GM12878 (cell line): ENCODE data around the gene UBE2D1. TPM values are rescaled to one million over a fixed set of nuclear protein-coding genes. Genes with fewer than 3 reads are reported as not detected.
A peak's percentile ranks its signal among the peaks of the same experiment; 100 is the strongest.

Experiments
- BACH1 ChIP-seq: fragments of 450-650 bp; IDR thresholded peaks from 2 replicates; pipeline ENCODE4 v1.6.1; 2017; ENCODE audit warnings: mild to moderate bottlenecking, borderline replicate concordance
- BCLAF1 ChIP-seq: fragments of 450-650 bp; IDR thresholded peaks from 2 replicates; pipeline ENCODE4 v1.6.1; 2017; ENCODE audit warnings: antibody characterized with exemption, mild to moderate bottlenecking, moderate library complexity
- CBX3 ChIP-seq: fragments of 200-600 bp; sonication (generic); IDR thresholded peaks from 2 replicates; pipeline ENCODE4 v1.6.1; 2016; ENCODE audit warnings: low read depth, borderline replicate concordance
- CBX5 ChIP-seq: sonication (generic); IDR thresholded peaks from 2 replicates; pipeline ENCODE4 v1.6.1; 2016; ENCODE audit warnings: low read depth, moderate library complexity, mild to moderate bottlenecking, inconsistent platforms
- CHD1 ChIP-seq: IDR thresholded peaks from 2 replicates; pipeline ENCODE4 v1.6.1; 2012; ENCODE audit warnings: low read depth, low read length, improper control_type of control experiment
- CHD2 ChIP-seq: IDR thresholded peaks from 2 replicates; pipeline ENCODE4 v1.6.1; 2011; ENCODE audit warnings: low read depth, low read length, improper control_type of control experiment, borderline replicate concordance
- CHD4 ChIP-seq: fragments of 200-600 bp; sonication (generic); IDR thresholded peaks from 2 replicates; pipeline ENCODE4 v1.6.1; 2016; ENCODE audit warnings: mild to moderate bottlenecking
- E4F1 ChIP-seq: fragments of 450-650 bp; IDR thresholded peaks from 2 replicates; pipeline ENCODE4 v1.6.1; 2018; ENCODE audit warnings: borderline replicate concordance, mild to moderate bottlenecking; ENCODE audit not compliant: partially characterized antibody
- HSF1 ChIP-seq: fragments of 150-350 bp; IDR thresholded peaks from 2 replicates; pipeline ENCODE4 v1.6.1; 2014; ENCODE audit warnings: mild to moderate bottlenecking, low read depth, low read length
- JUNB ChIP-seq: IDR thresholded peaks from 2 replicates; pipeline ENCODE4 v1.6.1; 2016; ENCODE audit warnings: antibody characterized with exemption, mild to moderate bottlenecking
- LARP7 ChIP-seq: fragments of 450-650 bp; IDR thresholded peaks from 2 replicates; pipeline ENCODE4 v1.6.1; 2017; ENCODE audit warnings: mild to moderate bottlenecking
- NR2C1 ChIP-seq: fragments of 450-650 bp; IDR thresholded peaks from 2 replicates; pipeline ENCODE4 v1.6.1; 2017; ENCODE audit warnings: antibody characterized with exemption, mild to moderate bottlenecking, moderate library complexity
- NR2F1 ChIP-seq: fragments of 450-650 bp; conservative IDR thresholded peaks from 2 replicates; pipeline ENCODE4 v1.6.1; 2017; ENCODE audit warnings: mild to moderate bottlenecking
- PAX5 ChIP-seq: IDR thresholded peaks from 2 replicates; pipeline ENCODE4 v1.6.1; 2011; ENCODE audit warnings: low read depth, low read length, borderline replicate concordance
- POLR2A ChIP-seq: IDR thresholded peaks from 2 replicates; pipeline ENCODE4 v1.6.1; 2011; ENCODE audit warnings: low read depth, mild to moderate bottlenecking, low read length
- POLR2AphosphoS5 ChIP-seq: IDR thresholded peaks from 2 replicates; pipeline ENCODE4 v1.6.1; 2011; ENCODE audit warnings: mild to moderate bottlenecking, low read length, inconsistent platforms
- POU2F2 ChIP-seq: IDR thresholded peaks from 3 replicates; pipeline ENCODE4 v1.6.1; 2011; ENCODE audit warnings: low read depth, mild to moderate bottlenecking, low read length, borderline replicate concordance
- SIN3A ChIP-seq: IDR thresholded peaks from 2 replicates; pipeline ENCODE4 v1.6.1; 2012; ENCODE audit warnings: low read depth, low read length, improper control_type of control experiment
- SMAD5 ChIP-seq: IDR thresholded peaks from 2 replicates; pipeline ENCODE4 v1.6.1; 2016; ENCODE audit warnings: antibody characterized with exemption, low read depth
- SMARCA5 ChIP-seq: fragments of 450-650 bp; IDR thresholded peaks from 2 replicates; pipeline ENCODE4 v1.6.1; 2017; ENCODE audit warnings: mild to moderate bottlenecking
- SP1 ChIP-seq: IDR thresholded peaks from one replicate; pipeline ENCODE4 v1.6.1; 2011; ENCODE audit warnings: low read depth, low read length
- TCF12 ChIP-seq: IDR thresholded peaks from 2 replicates; pipeline ENCODE4 v1.6.1; 2011; ENCODE audit warnings: low read depth, mild to moderate bottlenecking, low read length
- WRNIP1 ChIP-seq: IDR thresholded peaks from 2 replicates; pipeline ENCODE4 v1.6.1; 2011; ENCODE audit warnings: low read depth, low read length, improper control_type of control experiment, borderline replicate concordance
- YY1 ChIP-seq: IDR thresholded peaks from 2 replicates; pipeline ENCODE4 v1.6.1; 2011; ENCODE audit warnings: low read depth, mild to moderate bottlenecking, low read length
- ZNF274 ChIP-seq: IDR thresholded peaks from one replicate; pipeline ENCODE4 v1.8.0; 2011; ENCODE audit not compliant: insufficient read length, insufficient read depth
- polyA plus RNA-seq, 11 experiments: library from polyadenylated mRNA; depleted of rRNA in 4 of 11; unstranded in 6 of 11; stranded (reverse) in 5 of 11; fragments of >200 nt; fragmentation: Nextera tagmentation in 4 of 11; fragmentation: Illumina TruSeq in 1 of 11; extraction: Ambion mirVana in 4 of 11; extraction: Trizol in 1 of 11; gene quantifications; 1 replicate in 1 of 11; 2 replicates in 10 of 11; pipeline versions ENCODE4 v1.2.1 to v1.2.3, GENCODE V29; 2011 to 2016; ENCODE audit warnings: inconsistent platforms in 2 of 11, missing spikeins in 2 of 11, low read depth in 1 of 11
- total RNA-seq, 4 experiments: library from RNA; depleted of rRNA in 3 of 4; stranded (reverse); fragments of >200 nt in 3 of 4; fragmentation: Illumina TruSeq in 1 of 4; extraction: Trizol in 1 of 4; gene quantifications; 2 replicates each; pipeline versions ENCODE4 v1.2.1 to v1.2.3, GENCODE V29; 2013 to 2021
- TF ChIP-seq, protein P1 (sequence below): IDR thresholded peaks from 2 replicates; pipeline ENCODE4 v1.6.1; 2012; ENCODE audit warnings: low read depth, low read length, improper control_type of control experiment

Gene UBE2D1
- total and polyA plus RNA-seq, 10 of the 15 experiments (the other 5 are each of a cell fraction or from before 2014, with no cell fraction given), result 6.1 to 32.0 (median 15.5) TPM

DNA sequence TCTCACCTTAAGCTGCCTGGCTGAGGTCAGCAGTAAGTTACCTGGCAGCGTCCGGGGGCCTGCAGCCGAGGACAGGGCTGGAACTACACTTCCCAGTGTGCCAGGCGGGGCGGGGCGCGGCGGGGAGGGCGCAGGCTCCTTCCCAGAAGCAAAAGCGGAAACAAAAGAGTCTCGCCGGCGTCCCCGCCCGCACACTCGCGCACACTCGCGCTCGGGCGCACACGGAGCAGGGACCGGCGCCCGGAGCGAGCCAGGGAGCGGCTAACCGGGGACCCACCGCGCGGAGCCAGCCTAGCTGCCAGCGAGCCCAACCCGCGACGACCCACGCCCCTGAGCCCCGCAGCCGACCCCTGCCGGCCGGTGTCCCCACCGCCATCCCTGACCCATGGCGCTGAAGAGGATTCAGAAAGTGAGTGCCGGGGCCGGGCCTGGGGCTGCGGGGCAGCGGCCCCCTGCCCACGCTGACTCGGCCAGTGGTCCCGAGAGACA lies at the start of gene UBE2D1 (continued):
- TF ChIP-seq HSF1 (no peak), CHD1 (no peak), POLR2AphosphoS5 (peak; percentile 91), PAX5 (peak; percentile 55; the same call in 1 of the 2 replicates), POU2F2 (peak; percentile 76; the same call in 1 of the 3 replicates), SIN3A (peak; percentile 66; the same call in 1 of the 2 replicates), ZNF274 (no peak), LARP7 (peak; percentile 49; the same call in 1 of the 2 replicates), BACH1 (peak; percentile 65), POLR2A (peak; percentile 99), CBX5 (0 out of 2 replicates have a peak, but pooled peaks have one; percentile 55), TCF12 (peak; percentile 64; the same call in 1 of the 2 replicates), SMARCA5 (peak; percentile 62; the same call in 1 of the 2 replicates), NR2C1 (0 out of 2 replicates have a peak, but pooled peaks have one; percentile 47), BCLAF1 (no peak), WRNIP1 (no peak), CHD2 (peak; percentile 46; the same call in 1 of the 2 replicates), SP1 (peak; percentile 13), E4F1 (no peak), YY1 (no peak; the same call in 1 of the 2 replicates), NR2F1 (peak; percentile 73), CHD4 (no peak), CBX3 (no peak), JUNB (no peak), SMAD5 (peak; percentile 57; the same call in 1 of the 2 replicates)
- TF ChIP-seq, protein P1, sequence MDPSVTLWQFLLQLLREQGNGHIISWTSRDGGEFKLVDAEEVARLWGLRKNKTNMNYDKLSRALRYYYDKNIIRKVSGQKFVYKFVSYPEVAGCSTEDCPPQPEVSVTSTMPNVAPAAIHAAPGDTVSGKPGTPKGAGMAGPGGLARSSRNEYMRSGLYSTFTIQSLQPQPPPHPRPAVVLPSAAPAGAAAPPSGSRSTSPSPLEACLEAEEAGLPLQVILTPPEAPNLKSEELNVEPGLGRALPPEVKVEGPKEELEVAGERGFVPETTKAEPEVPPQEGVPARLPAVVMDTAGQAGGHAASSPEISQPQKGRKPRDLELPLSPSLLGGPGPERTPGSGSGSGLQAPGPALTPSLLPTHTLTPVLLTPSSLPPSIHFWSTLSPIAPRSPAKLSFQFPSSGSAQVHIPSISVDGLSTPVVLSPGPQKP, result no peak
